Fibroblast of lung (primary cell): ENCODE data around the gene INIP. TPM values are rescaled to one million over a fixed set of nuclear protein-coding genes. Genes with fewer than 3 reads are reported as not detected.
A peak's percentile ranks its signal among the peaks of the same experiment; 100 is the strongest.

ENCODE experiments used
- DNase-seq, 2 donors: peaks; one replicate each; pipeline versions ENCODE4 v3.0.0 to v3.0.0-alpha.2; 2010; ENCODE audit warnings: low read depth in 2 of 2
- H2AFZ ChIP-seq: 2 replicates; pipeline ENCODE4 v1.5.1; 2012; ENCODE audit warnings: low read length, control low read depth, inconsistent platforms
- H3K27ac ChIP-seq: 2 replicates; pipeline ENCODE4 v1.5.1; 2011; ENCODE audit warnings: low read length, control low read depth; ENCODE audit not compliant: insufficient read depth
- H3K27me3 ChIP-seq: 2 replicates; pipeline ENCODE4 v1.5.1; 2011; ENCODE audit warnings: mild to moderate bottlenecking, low read length; ENCODE audit not compliant: control insufficient read depth, insufficient read depth
- H3K36me3 ChIP-seq: 2 replicates; pipeline ENCODE4 v1.5.1; 2011; ENCODE audit warnings: low read length; ENCODE audit not compliant: control insufficient read depth, insufficient read depth
- H3K4me1 ChIP-seq: 2 replicates; pipeline ENCODE4 v1.5.1; 2011; ENCODE audit warnings: low read length; ENCODE audit not compliant: control insufficient read depth, insufficient read depth; ENCODE audit errors: extremely low read depth
- H3K4me2 ChIP-seq: 2 replicates; pipeline ENCODE4 v1.5.1; 2011; ENCODE audit warnings: low read length, control low read depth; ENCODE audit not compliant: insufficient read depth; ENCODE audit errors: extremely low read depth
- H3K4me3 ChIP-seq, 4 experiments: fragments of 200-600 bp in 1 of 4; sonication (generic) in 1 of 4; replicated peaks in 1 of 4; 2 replicates each; pipeline ENCODE4 v1.5.1; 2011 to 2016; ENCODE audit warnings: low read length in 4 of 4, low read depth in 3 of 4, mild to moderate bottlenecking in 3 of 4, control low read depth in 2 of 4, inconsistent platforms in 1 of 4, mixed read lengths in 1 of 4; ENCODE audit not compliant: insufficient read depth in 1 of 4; ENCODE audit errors: control extremely low read depth in 1 of 4
- H3K79me2 ChIP-seq: 2 replicates; pipeline ENCODE4 v1.5.1; 2012; ENCODE audit warnings: mild to moderate bottlenecking, low read length, inconsistent platforms; ENCODE audit not compliant: control insufficient read depth, insufficient read depth
- H3K9ac ChIP-seq: 2 replicates; pipeline ENCODE4 v1.5.1; 2011; ENCODE audit warnings: mild to moderate bottlenecking, low read length, control low read depth; ENCODE audit not compliant: insufficient read depth
- H3K9me3 ChIP-seq: 2 replicates; pipeline ENCODE4 v1.5.1; 2012; ENCODE audit warnings: low read depth, low read length; ENCODE audit not compliant: control insufficient read depth, insufficient read depth
- H4K20me1 ChIP-seq: 2 replicates; pipeline ENCODE4 v1.5.1; 2011; ENCODE audit warnings: low read length; ENCODE audit not compliant: control insufficient read depth, insufficient read depth; ENCODE audit errors: extremely low read depth
- EZH2 ChIP-seq: IDR thresholded peaks from 2 replicates; pipeline ENCODE4 v1.5.1; 2012; ENCODE audit warnings: low read length, control low read depth, mild to moderate bottlenecking; ENCODE audit errors: missing control alignments
- polyA plus RNA-seq, 2 donors: library from polyadenylated mRNA; depleted of rRNA in 1 of 2; stranded (reverse) in 1 of 2; unstranded in 1 of 2; fragments of >200 nt; gene quantifications; 2 replicates each; pipeline ENCODE4 v1.2.1, GENCODE V29; 2011 to 2012; ENCODE audit warnings: missing spikeins in 1 of 2
- total RNA-seq: library from RNA; depleted of rRNA; stranded (reverse); fragments of >200 nt; gene quantifications from 2 replicates; pipeline ENCODE4 v1.2.1, GENCODE V29; 2014
- TF ChIP-seq, protein P1 (sequence below), 2 donors: IDR thresholded peaks in 1 of 2; conservative IDR thresholded peaks in 1 of 2; 1 replicate in 1 of 2; 2 replicates in 1 of 2; pipeline ENCODE4 v1.5.1; 2011 to 2012; ENCODE audit warnings: low read length in 2 of 2, control low read depth in 1 of 2, inconsistent platforms in 1 of 2, low read depth in 1 of 2, mild to moderate bottlenecking in 1 of 2

The INIP gene
- total and polyA plus RNA-seq, 2 donors (not counting 1 experiment from before 2014, with no cell fraction given): 14.4 to 24.1 TPM

DNA sequence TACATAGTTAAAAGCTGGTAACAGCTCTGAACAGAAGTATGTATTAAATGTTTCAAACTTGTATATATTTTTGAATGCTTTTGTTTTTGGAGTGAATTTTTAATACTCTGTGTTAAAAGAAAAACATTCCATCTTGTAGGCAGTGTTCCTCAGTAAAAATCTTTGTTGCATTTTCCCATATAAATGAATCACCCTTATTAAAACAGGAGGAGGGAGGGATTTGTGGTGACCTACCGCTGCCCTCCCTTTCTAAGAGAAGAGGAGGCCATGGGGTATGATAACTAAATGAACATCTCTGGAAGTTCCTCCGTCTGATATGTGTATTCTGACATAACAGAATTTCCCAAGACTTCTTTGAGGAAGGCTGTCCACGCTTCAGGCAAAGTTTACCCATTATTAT is 53.4 kb downstream of the INIP start:
- H3K79me2 ChIP-seq: no peaks in the 10 kb centered on the region
- no peaks in the 10 kb centered on the region for H4K20me1 ChIP-seq
- H3K4me1 ChIP-seq: no peaks in the 10 kb centered on the region
- no peak for TF ChIP-seq EZH2
- TF ChIP-seq, protein P1, sequence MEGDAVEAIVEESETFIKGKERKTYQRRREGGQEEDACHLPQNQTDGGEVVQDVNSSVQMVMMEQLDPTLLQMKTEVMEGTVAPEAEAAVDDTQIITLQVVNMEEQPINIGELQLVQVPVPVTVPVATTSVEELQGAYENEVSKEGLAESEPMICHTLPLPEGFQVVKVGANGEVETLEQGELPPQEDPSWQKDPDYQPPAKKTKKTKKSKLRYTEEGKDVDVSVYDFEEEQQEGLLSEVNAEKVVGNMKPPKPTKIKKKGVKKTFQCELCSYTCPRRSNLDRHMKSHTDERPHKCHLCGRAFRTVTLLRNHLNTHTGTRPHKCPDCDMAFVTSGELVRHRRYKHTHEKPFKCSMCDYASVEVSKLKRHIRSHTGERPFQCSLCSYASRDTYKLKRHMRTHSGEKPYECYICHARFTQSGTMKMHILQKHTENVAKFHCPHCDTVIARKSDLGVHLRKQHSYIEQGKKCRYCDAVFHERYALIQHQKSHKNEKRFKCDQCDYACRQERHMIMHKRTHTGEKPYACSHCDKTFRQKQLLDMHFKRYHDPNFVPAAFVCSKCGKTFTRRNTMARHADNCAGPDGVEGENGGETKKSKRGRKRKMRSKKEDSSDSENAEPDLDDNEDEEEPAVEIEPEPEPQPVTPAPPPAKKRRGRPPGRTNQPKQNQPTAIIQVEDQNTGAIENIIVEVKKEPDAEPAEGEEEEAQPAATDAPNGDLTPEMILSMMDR (conservative IDR thresholded peaks at IDR 0.05 in 1 of 2, IDR thresholded peaks at IDR 0.05 in 1 of 2; ENCODE audit: low read depth in 1 of 2, low read length in 2 of 2): no peak
- H3K9me3 ChIP-seq: no peaks in the 10 kb centered on the region
- no peak overlapping the region for H3K4me3 ChIP-seq
- peak in 1 of 2 donors; percentile 10 for DNase-seq
- H3K27ac ChIP-seq: no peak overlapping the region
- no peak overlapping the region for H3K4me2 ChIP-seq
- H3K9ac ChIP-seq: no peak overlapping the region
- no peak overlapping the region for H2AFZ ChIP-seq
- no peaks in the 10 kb centered on the region for H3K27me3 ChIP-seq
- H3K36me3 ChIP-seq: no peaks in the 10 kb centered on the region

DNA sequence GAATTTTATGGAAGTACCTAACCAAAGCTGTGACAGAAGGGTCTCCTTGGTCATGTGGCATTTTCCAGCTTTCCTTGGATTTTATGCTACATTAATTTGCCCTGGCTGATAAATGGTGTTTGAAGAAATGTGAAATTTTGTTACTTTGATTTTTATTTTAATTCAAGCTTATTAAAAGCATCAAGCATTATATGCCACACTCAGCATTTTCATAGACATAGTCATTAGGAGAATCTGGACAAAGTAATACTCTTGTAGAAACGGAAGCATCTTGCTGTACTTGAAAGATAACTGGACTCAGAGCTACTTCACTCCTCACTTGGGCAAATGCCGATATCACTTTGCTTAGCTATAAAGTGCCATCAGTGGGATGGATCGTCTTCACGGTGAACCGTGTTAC is 54.2 kb downstream of the INIP start:
- H3K4me2 ChIP-seq: no peak overlapping the region

DNA sequence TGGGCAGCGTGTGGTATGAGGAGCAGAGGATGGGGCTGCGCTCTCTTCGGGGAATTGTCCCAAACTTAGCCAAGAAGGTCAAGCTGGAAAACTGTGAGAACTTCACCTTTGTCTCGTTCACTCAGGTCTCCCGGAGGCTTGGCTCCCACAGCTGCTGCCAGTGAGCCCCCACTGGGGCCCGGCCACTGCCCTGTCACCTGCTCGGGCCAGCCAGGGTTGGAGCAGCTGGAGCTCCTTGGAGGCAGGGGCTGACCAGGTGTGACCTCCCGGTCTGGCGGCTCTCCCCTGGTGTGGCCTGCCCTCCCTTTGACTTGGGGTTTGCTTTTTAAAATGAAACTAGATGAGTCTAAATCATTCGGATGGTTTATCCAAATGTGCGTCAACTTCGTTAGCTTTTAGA is 58.0 kb downstream of the INIP start:
- Histone ChIP-seq H4K20me1 (no peaks in the 10 kb centered on the region), H3K9me3 (no peaks in the 10 kb centered on the region), H3K4me1 (no peaks in the 10 kb centered on the region), H3K9ac (no peak overlapping the region), H3K27ac (no peak overlapping the region), H3K36me3 (no peaks in the 10 kb centered on the region), H3K4me3 (no peak overlapping the region), H3K4me2 (no peak overlapping the region), H3K79me2 (no peaks in the 10 kb centered on the region), H2AFZ (no peak overlapping the region), H3K27me3 (no peaks in the 10 kb centered on the region)
- no peak for DNase-seq
- no peak for TF ChIP-seq EZH2
- TF ChIP-seq, protein P1 (conservative IDR thresholded peaks at IDR 0.05 in 1 of 2, IDR thresholded peaks at IDR 0.05 in 1 of 2; ENCODE audit: low read depth in 1 of 2, low read length in 2 of 2): no peak

More for the DNA sequence above, 54.2 kb downstream of the INIP start:
- no peak for DNase-seq
- no peak for TF ChIP-seq EZH2
- TF ChIP-seq, protein P1 (conservative IDR thresholded peaks at IDR 0.05 in 1 of 2, IDR thresholded peaks at IDR 0.05 in 1 of 2; ENCODE audit: low read depth in 1 of 2, low read length in 2 of 2): no peak
- H2AFZ ChIP-seq: no peak overlapping the region
- no peaks in the 10 kb centered on the region for H3K4me1 ChIP-seq
- no peaks in the 10 kb centered on the region for H4K20me1 ChIP-seq
- H3K27ac ChIP-seq: no peak overlapping the region
- no peaks in the 10 kb centered on the region for H3K27me3 ChIP-seq
- H3K9ac ChIP-seq: no peak overlapping the region
- H3K9me3 ChIP-seq: no peaks in the 10 kb centered on the region
- no peaks in the 10 kb centered on the region for H3K79me2 ChIP-seq
- H3K36me3 ChIP-seq: no peaks in the 10 kb centered on the region
- H3K4me3 ChIP-seq: no peak overlapping the region
